ENCODE measurements around the gene AVEN. TPM values are rescaled to one million over a fixed set of nuclear protein-coding genes. Genes with fewer than 3 reads are reported as not detected.

Gene AVEN
- polyA plus RNA-seq, 1 donor (not counting 4 experiments of a cell fraction or from before 2014, with no cell fraction given): 16.6 TPM

DNA sequence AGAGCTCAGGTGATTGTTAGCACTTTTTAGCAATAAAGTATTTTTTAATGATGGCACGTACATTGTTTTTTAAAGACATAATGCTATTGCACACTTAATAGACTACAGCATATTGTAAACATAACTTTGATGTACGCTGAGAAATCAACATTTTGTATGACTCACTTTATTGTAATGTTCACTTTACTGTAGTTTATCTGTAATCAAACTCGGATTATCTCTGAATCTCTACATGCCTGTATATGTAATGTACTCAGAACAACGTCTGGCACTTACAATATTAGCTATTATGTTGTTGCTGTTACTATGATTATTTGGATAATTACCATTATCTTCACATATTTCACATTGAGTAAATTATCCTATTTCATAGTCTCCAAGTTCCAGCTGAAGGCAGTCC is 208.7 kb downstream of the AVEN start:
- dilution Hi-C loops (cut with MboI; ENCODE audit: extremely low pct_ligation_motif_present, low sequenced_read_pairs): no loop called here
- no peaks in the 10 kb centered on the region for H3K9me1 ChIP-seq (ENCODE audit: control insufficient read depth, extremely low read depth, insufficient read depth, low read length)
- DNase-seq (ENCODE audit: low read depth, low spot score): no peak
- H3K27ac ChIP-seq (ENCODE audit: control insufficient read depth, insufficient read depth, low read length): no peak overlapping the region
- no peaks in the 10 kb centered on the region for H3K36me3 ChIP-seq (ENCODE audit: control insufficient read depth in 2 of 2, extremely low read depth in 1 of 2, insufficient read depth in 2 of 2, low read length in 2 of 2)
- no peaks in the 10 kb centered on the region for H3K27me3 ChIP-seq (ENCODE audit: control insufficient read depth, extremely low read depth, insufficient read depth, low read length)
- H4K20me1 ChIP-seq (ENCODE audit: control insufficient read depth, extremely low read depth, insufficient read depth, low read length): no peaks in the 10 kb centered on the region
- no peaks in the 10 kb centered on the region for H3K9me3 ChIP-seq (ENCODE audit: control insufficient read depth, low read depth, low read length)
- no peak overlapping the region for H3K4me3 ChIP-seq (ENCODE audit: control insufficient read depth in 2 of 3, extremely low read depth in 1 of 3, insufficient read depth in 2 of 3, low read depth in 1 of 3, low read length in 3 of 3)
- H3K4me1 ChIP-seq (ENCODE audit: control insufficient read depth, extremely low read depth, insufficient read depth, low read length): no peaks in the 10 kb centered on the region
- H3K9ac ChIP-seq (ENCODE audit: control insufficient read depth, extremely low read depth, insufficient read depth, low read length): no peak overlapping the region
- TF ChIP-seq CTCF (optimal IDR thresholded peaks at IDR 0.05 in 1 of 3, IDR thresholded peaks at IDR 0.05 in 1 of 3, conservative IDR thresholded peaks at IDR 0.05 in 1 of 3; ENCODE audit: extremely low read depth in 1 of 3, insufficient read depth in 2 of 3, low read length in 3 of 3) (no peak), EZH2 (IDR thresholded peaks at IDR 0.05; ENCODE audit: low read length) (no peak)
- H3K4me2 ChIP-seq (ENCODE audit: control insufficient read depth, extremely low read depth, insufficient read depth, low read depth, low read length): no peak overlapping the region
- no peak overlapping the region for H2AFZ ChIP-seq (ENCODE audit: control insufficient read depth, low read length)
- H3K79me2 ChIP-seq (ENCODE audit: control insufficient read depth, insufficient read depth, low read length): no peaks in the 10 kb centered on the region
- no peak for FAIRE-seq

DNA sequence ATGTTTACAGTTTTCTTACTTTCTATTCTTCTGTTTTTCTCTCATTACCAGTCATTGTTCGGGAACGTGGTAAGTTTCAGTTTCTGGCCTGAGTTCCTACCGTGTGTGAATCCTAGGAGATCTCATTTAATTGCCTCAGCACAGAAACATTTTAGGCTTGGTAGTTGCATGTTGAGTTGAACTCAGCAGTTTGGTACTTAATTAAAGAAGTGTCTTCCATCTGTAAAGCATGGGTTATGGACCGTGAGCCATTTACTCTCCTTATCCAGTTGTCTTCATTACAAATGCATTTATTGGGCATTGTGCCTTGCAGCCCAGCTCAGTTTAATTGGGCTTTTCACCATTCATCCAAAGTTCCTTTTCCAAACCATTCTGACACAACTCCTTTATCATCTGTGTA is 212.8 kb downstream of the AVEN start:
- Histone ChIP-seq H3K27ac (ENCODE audit: control insufficient read depth, insufficient read depth, low read length) (no peak overlapping the region), H3K9me1 (ENCODE audit: control insufficient read depth, extremely low read depth, insufficient read depth, low read length) (no peaks in the 10 kb centered on the region), H3K36me3 (ENCODE audit: control insufficient read depth in 2 of 2, extremely low read depth in 1 of 2, insufficient read depth in 2 of 2, low read length in 2 of 2) (no peaks in the 10 kb centered on the region), H3K4me3 (ENCODE audit: control insufficient read depth in 2 of 3, extremely low read depth in 1 of 3, insufficient read depth in 2 of 3, low read depth in 1 of 3, low read length in 3 of 3) (no peak overlapping the region), H4K20me1 (ENCODE audit: control insufficient read depth, extremely low read depth, insufficient read depth, low read length) (no peaks in the 10 kb centered on the region), H3K27me3 (ENCODE audit: control insufficient read depth, extremely low read depth, insufficient read depth, low read length) (no peaks in the 10 kb centered on the region), H3K9me3 (ENCODE audit: control insufficient read depth, low read depth, low read length) (no peaks in the 10 kb centered on the region), H3K4me2 (ENCODE audit: control insufficient read depth, extremely low read depth, insufficient read depth, low read depth, low read length) (no peak overlapping the region), H3K9ac (ENCODE audit: control insufficient read depth, extremely low read depth, insufficient read depth, low read length) (no peak overlapping the region), H3K4me1 (ENCODE audit: control insufficient read depth, extremely low read depth, insufficient read depth, low read length) (no peaks in the 10 kb centered on the region), H2AFZ (ENCODE audit: control insufficient read depth, low read length) (no peak overlapping the region), H3K79me2 (ENCODE audit: control insufficient read depth, insufficient read depth, low read length) (no peaks in the 10 kb centered on the region)
- no peak for DNase-seq (ENCODE audit: low read depth, low spot score)
- no peak for TF ChIP-seq EZH2 (IDR thresholded peaks at IDR 0.05; ENCODE audit: low read length)
- no peak for TF ChIP-seq CTCF (optimal IDR thresholded peaks at IDR 0.05 in 1 of 3, IDR thresholded peaks at IDR 0.05 in 1 of 3, conservative IDR thresholded peaks at IDR 0.05 in 1 of 3; ENCODE audit: extremely low read depth in 1 of 3, insufficient read depth in 2 of 3, low read length in 3 of 3)
- dilution Hi-C loops (cut with MboI; ENCODE audit: extremely low pct_ligation_motif_present, low sequenced_read_pairs): no loop called here
- no peak for FAIRE-seq
